Adrenal gland (tissue), 12 donors: ENCODE measurements around the gene CRYBG2. TPM values are rescaled to one million over a fixed set of nuclear protein-coding genes. Genes with fewer than 3 reads are reported as not detected.
"Not testable (repeated sequence)": the region's sequence is repeated elsewhere in the genome, so short reads cannot be mapped to it uniquely, and the experiment has no call there.

Source experiments
- DNase-seq, 7 donors: peaks; one replicate each; pipeline ENCODE4 v3.0.0-alpha.2; 2019 to 2020
- H3K27ac ChIP-seq, 5 donors: fragments of 200-600 bp; sonication (generic) in 4 of 5; 1 replicate in 3 of 5; 2 replicates in 2 of 5; pipeline versions ENCODE4 v1.5.1 to v1.8.0; 2016 to 2020; ENCODE audit warnings: mild to moderate bottlenecking in 1 of 5
- H3K27me3 ChIP-seq: fragments of 200-600 bp; 2 replicates; pipeline ENCODE4 v1.8.0; 2021
- H3K36me3 ChIP-seq, 2 donors: fragments of 200-600 bp; replicated peaks in 1 of 2; 1 replicate in 1 of 2; 2 replicates in 1 of 2; pipeline versions ENCODE4 v1.5.1 to v1.8.0; 2018 to 2022
- H3K4me1 ChIP-seq, 2 donors: fragments of 200-600 bp; replicated peaks in 1 of 2; 1 replicate in 1 of 2; 2 replicates in 1 of 2; pipeline versions ENCODE4 v1.5.1 to v1.8.0; 2018 to 2021
- H3K4me3 ChIP-seq, 4 donors: fragments of 200-600 bp; sonication (generic) in 3 of 4; one replicate each; pipeline ENCODE4 v1.5.1; 2016 to 2018
- H3K9me3 ChIP-seq, 3 donors: fragments of 200-600 bp; sonication (generic) in 1 of 3; replicated peaks in 1 of 3; 1 replicate in 2 of 3; 2 replicates in 1 of 3; pipeline versions ENCODE4 v1.5.1 to v1.8.0; 2016 to 2021
- POLR2A ChIP-seq, 2 donors: fragments of 450-650 bp; IDR thresholded peaks; one replicate each; pipeline ENCODE4 v1.6.1; 2017; ENCODE audit warnings: antibody characterized with exemption in 2 of 2, mild to moderate bottlenecking in 2 of 2, moderate library complexity in 1 of 2
- WGBS, 4 donors: extraction: QIAGEN DNeasy Blood & Tissue Kit in 2 of 4; methylation state at CpG; one replicate each; pipeline versions ENCODE4 v1.1.5 to v1.1.7; 2013 to 2017; 5-methylcytosine and 5-hydroxymethylcytosine counted together
- intact Hi-C, 2 donors: fragments of 100-400 bp; cut with DNase I; formaldehyde crosslinking; loops; one replicate each; pipeline versions ENCODE4 v1.14.1 to v1.15.0; 2022 to 2023
- polyA plus RNA-seq, 3 donors: library from polyadenylated mRNA; stranded (reverse); fragments of 200-250 nt in 2 of 3; fragments of 350-450 nt in 1 of 3; fragmentation: Illumina TruSeq in 1 of 3; extraction: RNeasy Lipid Tissue Mini Kit (QIAGEN cat#74804) in 1 of 3; gene quantifications; one replicate each; pipeline ENCODE4 v1.2.3, GENCODE V29; 2013 to 2014
- total RNA-seq, 9 donors: library from RNA; depleted of rRNA in 4 of 9; stranded (reverse); fragments of >200 nt in 4 of 9; fragments of 120-200 nt in 1 of 9; fragmentation: NEBNext Ultra II Directional in 1 of 9; extraction: Animal tissue kit (Norgen Biotek cat#: 25700) in 1 of 9; gene quantifications; one replicate each; pipeline versions ENCODE4 v1.1.0 to v1.2.4, GENCODE V29; 2013 to 2023
- TF ChIP-seq, protein P1 (sequence below), 6 experiments: fragments of 450-650 bp in 4 of 6; fragments of 200-600 bp in 2 of 6; sonication (generic) in 1 of 6; IDR thresholded peaks; 1 replicate in 5 of 6; 2 replicates in 1 of 6; pipeline versions ENCODE4 v1.5.1 to v1.8.0; 2016 to 2021; ENCODE audit warnings: antibody characterized with exemption in 6 of 6, mild to moderate bottlenecking in 2 of 6, moderate library complexity in 1 of 6
- donor health status: healthy with polysubstance abuse.
- donor health status: Bipolar disorder and iron deficiency.
- donor health status: DM: yes; HTN: yes; CAD: no.
- donor health status: DM: no; HTN: no; CAD: no.
- donor health status: DM: no; HTN: no; CAD: no.
- donor health status: DM: yes; HTN: yes; CAD: no.

Gene CRYBG2
- total and polyA plus RNA-seq, 12 donors = 0.17 to 0.48 (median 0.20) TPM; not detected in 9

DNA sequence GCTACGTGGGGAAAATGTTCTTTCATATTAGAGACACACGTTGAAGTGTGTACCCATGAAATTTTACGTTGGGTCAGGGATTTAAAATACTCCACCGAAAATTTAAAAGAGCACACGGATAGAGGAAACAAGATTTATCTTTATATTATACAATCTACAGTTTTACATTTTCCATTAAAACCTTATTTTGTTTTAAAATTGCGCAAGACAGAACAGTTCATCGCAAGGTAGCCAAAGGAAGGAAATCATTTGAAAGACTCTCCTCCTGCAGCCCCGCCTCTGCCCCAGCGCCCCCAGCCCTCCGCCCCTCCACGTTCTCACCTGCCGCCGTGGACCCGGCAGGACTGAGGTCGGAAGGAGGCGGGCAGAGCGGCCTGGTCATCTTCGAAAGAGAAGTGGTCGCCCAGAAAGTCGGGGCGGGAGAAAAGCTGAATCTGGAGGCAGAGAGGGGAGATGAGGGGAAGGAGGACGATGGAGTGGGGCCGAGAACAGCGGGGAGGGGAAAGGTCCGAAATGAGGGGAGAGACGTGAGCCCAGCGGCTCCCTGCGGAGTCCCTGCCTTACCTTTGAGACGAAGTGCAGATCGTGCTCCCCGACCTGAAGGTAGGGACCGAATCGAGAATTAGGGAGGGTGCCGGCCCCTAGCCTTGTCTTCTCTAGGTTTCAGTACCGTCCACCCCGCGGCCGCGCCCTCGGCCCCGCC is 18.0 kb downstream of the CRYBG2 start:
- WGBS, 4 donors = 4 to 6% (median 5%) methylated on average over 33 to 41 of the region's 41 CpGs
- Histone ChIP-seq H3K27ac (no peak overlapping the region), H3K36me3 (no peaks in the 10 kb centered on the region), H3K9me3 (no peaks in the 10 kb centered on the region), H3K4me1 (peaks cover 0 to 13% of the 10 kb centered on the region in 2 donors), H3K4me3 (peak overlapping the region in 1 of 4 donors; percentile 54), H3K27me3 (peaks cover 15% of the 10 kb centered on the region)
- intact Hi-C loops = no loop called here
- TF ChIP-seq POLR2A (IDR thresholded peaks at IDR 0.05) = no peak
- TF ChIP-seq, protein P1, sequence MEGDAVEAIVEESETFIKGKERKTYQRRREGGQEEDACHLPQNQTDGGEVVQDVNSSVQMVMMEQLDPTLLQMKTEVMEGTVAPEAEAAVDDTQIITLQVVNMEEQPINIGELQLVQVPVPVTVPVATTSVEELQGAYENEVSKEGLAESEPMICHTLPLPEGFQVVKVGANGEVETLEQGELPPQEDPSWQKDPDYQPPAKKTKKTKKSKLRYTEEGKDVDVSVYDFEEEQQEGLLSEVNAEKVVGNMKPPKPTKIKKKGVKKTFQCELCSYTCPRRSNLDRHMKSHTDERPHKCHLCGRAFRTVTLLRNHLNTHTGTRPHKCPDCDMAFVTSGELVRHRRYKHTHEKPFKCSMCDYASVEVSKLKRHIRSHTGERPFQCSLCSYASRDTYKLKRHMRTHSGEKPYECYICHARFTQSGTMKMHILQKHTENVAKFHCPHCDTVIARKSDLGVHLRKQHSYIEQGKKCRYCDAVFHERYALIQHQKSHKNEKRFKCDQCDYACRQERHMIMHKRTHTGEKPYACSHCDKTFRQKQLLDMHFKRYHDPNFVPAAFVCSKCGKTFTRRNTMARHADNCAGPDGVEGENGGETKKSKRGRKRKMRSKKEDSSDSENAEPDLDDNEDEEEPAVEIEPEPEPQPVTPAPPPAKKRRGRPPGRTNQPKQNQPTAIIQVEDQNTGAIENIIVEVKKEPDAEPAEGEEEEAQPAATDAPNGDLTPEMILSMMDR (IDR thresholded peaks at IDR 0.05) = no peak
- peak in 1 of 7 donors; percentile 70 for DNase-seq

DNA sequence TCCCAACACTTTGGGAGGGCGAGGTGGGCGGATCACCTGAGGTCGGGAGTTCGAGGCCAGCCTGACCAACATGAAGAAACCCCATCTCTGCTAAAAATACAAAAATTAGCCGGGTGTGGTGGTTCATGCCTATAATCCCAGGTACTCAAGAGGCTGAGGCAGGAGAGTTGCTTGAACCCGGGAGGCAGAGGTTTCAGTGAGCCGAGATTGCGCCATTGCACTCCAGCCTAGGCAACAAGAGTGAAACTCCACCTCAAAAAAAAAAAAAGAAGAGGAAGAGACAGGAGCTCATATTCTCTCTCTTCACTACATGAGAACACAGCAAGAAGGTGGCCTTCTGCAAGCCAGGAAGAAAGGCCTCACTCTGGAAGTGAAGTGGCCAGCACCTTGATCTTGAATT is 20.6 kb downstream of the CRYBG2 start:
- peaks cover 15% of the 10 kb centered on the region for H3K27me3 ChIP-seq
- H3K4me3 ChIP-seq, H3K27ac ChIP-seq, H3K36me3 ChIP-seq, H3K9me3 ChIP-seq, intact Hi-C loops, DNase-seq: not testable (repeated sequence)
- 80 to 90% (median 84%) methylated on average over 6 to 8 of the region's 8 CpGs for WGBS, 4 donors
- peaks cover 0 to 13% of the 10 kb centered on the region in 2 donors for H3K4me1 ChIP-seq

DNA sequence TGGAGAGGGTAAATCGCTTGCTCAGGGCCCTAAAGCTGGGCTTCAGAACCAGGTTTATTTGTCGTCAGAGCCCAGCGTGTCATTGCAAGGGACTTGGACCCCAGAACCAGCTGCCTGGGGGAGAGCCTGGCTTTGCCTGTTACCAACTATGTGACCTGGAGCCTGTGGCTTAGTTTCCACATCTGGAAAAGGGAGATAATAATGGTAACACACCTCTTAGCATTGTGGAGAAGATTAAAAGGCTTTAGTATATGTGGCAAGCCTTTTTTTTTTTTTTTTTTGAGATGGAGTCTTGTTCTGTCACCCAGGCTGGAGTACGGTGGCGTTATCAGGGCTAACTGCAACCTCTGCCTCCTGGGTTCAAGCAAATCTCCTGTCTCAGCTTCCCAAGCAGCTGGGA is 23.7 kb downstream of the CRYBG2 start:
- no peaks in the 10 kb centered on the region for H3K4me1 ChIP-seq
- intact Hi-C loops = no loop called here
- WGBS, 4 donors = 78 to 91% (median 82%) methylated on average over 5 of the region's 5 CpGs
- H3K27ac ChIP-seq = no peak overlapping the region
- H3K4me3 ChIP-seq = no peak overlapping the region
- H3K9me3 ChIP-seq = no peaks in the 10 kb centered on the region
- TF ChIP-seq POLR2A (IDR thresholded peaks at IDR 0.05) = no peak
- TF ChIP-seq, protein P1 (IDR thresholded peaks at IDR 0.05) = no peak
- no peak for DNase-seq
- H3K36me3 ChIP-seq = no peaks in the 10 kb centered on the region
- peaks cover 15% of the 10 kb centered on the region for H3K27me3 ChIP-seq

DNA sequence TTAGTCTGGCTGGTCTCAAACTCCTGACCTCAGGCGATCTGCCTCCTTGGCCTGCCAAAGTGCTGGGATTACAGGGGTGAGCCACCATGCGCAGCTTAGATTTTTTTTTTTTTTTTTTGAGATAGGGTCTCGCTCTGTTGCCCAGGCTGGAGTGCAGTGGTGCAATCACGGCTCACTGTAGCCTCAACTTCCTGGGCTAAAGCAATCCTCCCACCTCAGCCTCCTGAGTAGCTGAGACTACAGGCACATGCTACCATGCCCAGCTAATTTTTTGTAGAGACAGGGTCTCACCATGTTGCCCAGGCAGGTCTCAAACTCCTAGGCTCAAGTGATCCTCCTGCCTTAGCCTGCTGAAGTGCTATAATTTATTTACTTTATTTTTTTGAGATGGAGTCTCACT is 24.6 kb downstream of the CRYBG2 start:
- H3K4me1 ChIP-seq, H3K4me3 ChIP-seq, H3K9me3 ChIP-seq, H3K36me3 ChIP-seq, H3K27ac ChIP-seq, intact Hi-C loops, DNase-seq: not testable (repeated sequence)
- H3K27me3 ChIP-seq = peaks cover 10% of the 10 kb centered on the region
- 81 to 92% (median 87%) methylated on average over 3 to 4 of the region's 4 CpGs for WGBS, 4 donors

DNA sequence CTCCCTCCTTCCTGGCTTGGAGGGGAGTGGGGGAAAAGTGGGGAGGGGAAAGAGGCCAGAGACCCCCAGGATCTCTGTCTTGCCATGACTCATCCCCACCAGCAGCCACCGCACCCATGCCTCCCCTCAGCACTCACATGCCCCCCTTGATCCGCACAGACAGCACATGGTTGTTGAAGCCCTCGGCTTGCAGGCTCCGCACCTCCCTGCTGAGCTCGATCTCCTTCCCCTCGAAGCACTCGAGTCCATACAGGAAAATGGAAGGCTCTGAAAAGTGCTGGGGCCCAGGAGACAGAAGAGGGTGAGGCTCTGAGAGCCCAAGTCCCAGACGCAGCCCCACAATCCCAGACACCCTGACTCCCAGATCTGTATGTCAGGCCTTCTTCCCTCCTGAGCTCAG is 25.3 kb downstream of the CRYBG2 start:
- Histone ChIP-seq H3K36me3 (no peaks in the 10 kb centered on the region), H3K9me3 (no peaks in the 10 kb centered on the region), H3K27ac (no peak overlapping the region), H3K27me3 (peaks cover 3% of the 10 kb centered on the region), H3K4me3 (no peak overlapping the region), H3K4me1 (no peaks in the 10 kb centered on the region)
- WGBS, 4 donors = 77 to 80% (median 78%) methylated on average over 7 to 8 of the region's 8 CpGs
- no peak for DNase-seq
- TF ChIP-seq, protein P1 (IDR thresholded peaks at IDR 0.05) = no peak
- no peak for TF ChIP-seq POLR2A (IDR thresholded peaks at IDR 0.05)
- intact Hi-C loops = no loop called here
